SK-N-SH treated with all-trans-retinoic acid at 6 μM for 48 hours (cell line): ENCODE results near the gene ITPR2.

Experiments
- ATAC-seq: fragments of 200-7000 bp; cut with Tn5 transposase; 3 replicates; pipeline ENCODE4 v1.9.1; 2020; ENCODE audit warnings: mild to moderate bottlenecking, moderate library complexity
- ARNTL ChIP-seq: fragments of 450-650 bp; formaldehyde crosslinking; IDR thresholded peaks from 2 replicates; pipeline ENCODE4 v1.5.0; 2020; ENCODE audit warnings: low read depth, mild to moderate bottlenecking, moderate library complexity, borderline replicate concordance
- BACH2 ChIP-seq: fragments of 250-450 bp; sonication (Bioruptor Pico); IDR thresholded peaks from 2 replicates; pipeline ENCODE4 v1.9.0; 2021; ENCODE audit warnings: mild to moderate bottlenecking, borderline replicate concordance
- CREB5 ChIP-seq: fragments of 250-450 bp; sonication (Bioruptor Pico); IDR thresholded peaks from 2 replicates; pipeline ENCODE4 v1.5.1; 2020; ENCODE audit warnings: low read depth, mild to moderate bottlenecking, moderate library complexity
- CSDC2 ChIP-seq: fragments of 250-450 bp; sonication (Bioruptor Pico); IDR thresholded peaks from 2 replicates; pipeline ENCODE4 v1.5.0; 2020; ENCODE audit warnings: mild to moderate bottlenecking, moderate library complexity
- CSRNP3 ChIP-seq: fragments of 250-450 bp; sonication (Bioruptor Pico); IDR thresholded peaks from 2 replicates; pipeline ENCODE4 v1.5.1; 2021; ENCODE audit warnings: mild to moderate bottlenecking, moderate library complexity
- ESRRG ChIP-seq: fragments of 250-450 bp; sonication (Bioruptor Pico); IDR thresholded peaks from 2 replicates; pipeline ENCODE4 v1.6.1; 2021; ENCODE audit warnings: mild to moderate bottlenecking
- OSR1 ChIP-seq: fragments of 250-450 bp; sonication (Bioruptor Pico); IDR thresholded peaks from 2 replicates; pipeline ENCODE4 v1.8.0; 2022; ENCODE audit warnings: moderate library complexity, mild to moderate bottlenecking, inconsistent platforms
- PPARA ChIP-seq: fragments of 250-450 bp; sonication (Bioruptor Pico); IDR thresholded peaks from 2 replicates; pipeline ENCODE4 v1.5.0; 2020; ENCODE audit warnings: mild to moderate bottlenecking, borderline replicate concordance
- RARB ChIP-seq: fragments of 250-450 bp; sonication (Bioruptor Pico); IDR thresholded peaks from 2 replicates; pipeline ENCODE4 v1.8.0; 2021; ENCODE audit warnings: mild to moderate bottlenecking, moderate library complexity
- SNAI2 ChIP-seq: fragments of 250-450 bp; sonication (Bioruptor Pico); IDR thresholded peaks from 2 replicates; pipeline ENCODE4 v1.5.0; 2020; ENCODE audit warnings: mild to moderate bottlenecking, moderate library complexity
- TOX ChIP-seq: fragments of 250-450 bp; sonication (Bioruptor Pico); IDR thresholded peaks from 2 replicates; pipeline ENCODE4 v1.8.0; 2021; ENCODE audit warnings: mild to moderate bottlenecking, moderate library complexity, borderline replicate concordance
- TSHZ2 ChIP-seq: fragments of 250-450 bp; sonication (Bioruptor Pico); IDR thresholded peaks from 2 replicates; pipeline ENCODE4 v1.5.0; 2020; ENCODE audit warnings: mild to moderate bottlenecking, moderate library complexity
- ZC3H10 ChIP-seq: fragments of 250-450 bp; sonication (Bioruptor Pico); IDR thresholded peaks from 2 replicates; pipeline ENCODE4 v1.5.1; 2021; ENCODE audit warnings: mild to moderate bottlenecking, moderate library complexity
- ZFP3 ChIP-seq: fragments of 250-450 bp; sonication (Bioruptor Pico); IDR thresholded peaks from 2 replicates; pipeline ENCODE4 v1.5.0; 2020; ENCODE audit warnings: mild to moderate bottlenecking, moderate library complexity
- ZFP30 ChIP-seq: fragments of 450-650 bp; formaldehyde crosslinking; IDR thresholded peaks from 2 replicates; pipeline ENCODE4 v1.5.0; 2022; ENCODE audit warnings: mild to moderate bottlenecking, moderate library complexity
- ZNF565 ChIP-seq: fragments of 450-650 bp; formaldehyde crosslinking; conservative IDR thresholded peaks from 2 replicates; pipeline ENCODE4 v1.5.0; 2020; ENCODE audit warnings: low read depth, mild to moderate bottlenecking, moderate library complexity
- TF ChIP-seq, protein P1 (sequence below): fragments of 250-450 bp; sonication (Bioruptor Pico); IDR thresholded peaks from 2 replicates; pipeline ENCODE4 v1.8.0; 2021; ENCODE audit warnings: low read depth, mild to moderate bottlenecking, moderate library complexity, borderline replicate concordance
- TF ChIP-seq, protein P2 (sequence below): fragments of 250-450 bp; sonication (Bioruptor Pico); IDR thresholded peaks from 2 replicates; pipeline ENCODE4 v1.8.0; 2020; ENCODE audit warnings: mild to moderate bottlenecking, moderate library complexity, borderline replicate concordance

The ITPR2 gene

DNA sequence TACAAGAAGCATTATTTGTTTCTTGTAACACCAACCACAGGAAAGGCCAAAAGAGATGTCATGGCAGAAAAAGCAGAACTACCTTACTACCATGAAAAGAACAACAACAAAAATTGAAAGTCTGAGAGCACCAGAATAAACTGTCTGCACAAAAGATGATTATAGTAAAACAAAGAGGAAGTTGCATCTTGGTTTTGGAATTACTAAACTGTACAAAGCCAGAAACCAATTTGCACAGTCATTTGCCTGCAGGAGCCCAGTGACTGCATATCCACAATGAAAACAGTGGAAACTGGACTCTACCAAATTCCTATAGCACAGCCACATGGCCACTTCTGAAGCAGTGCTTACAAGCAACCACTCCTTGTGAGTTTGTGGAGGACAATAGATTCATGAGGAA, 361.4 kb downstream of the ITPR2 start:
- TF ChIP-seq ARNTL (CRISPR knock-in tag) = no peak
- TF ChIP-seq ZNF565 (CRISPR knock-in tag) = no peak
- TF ChIP-seq CSRNP3 = no peak
- TF ChIP-seq, protein P1, sequence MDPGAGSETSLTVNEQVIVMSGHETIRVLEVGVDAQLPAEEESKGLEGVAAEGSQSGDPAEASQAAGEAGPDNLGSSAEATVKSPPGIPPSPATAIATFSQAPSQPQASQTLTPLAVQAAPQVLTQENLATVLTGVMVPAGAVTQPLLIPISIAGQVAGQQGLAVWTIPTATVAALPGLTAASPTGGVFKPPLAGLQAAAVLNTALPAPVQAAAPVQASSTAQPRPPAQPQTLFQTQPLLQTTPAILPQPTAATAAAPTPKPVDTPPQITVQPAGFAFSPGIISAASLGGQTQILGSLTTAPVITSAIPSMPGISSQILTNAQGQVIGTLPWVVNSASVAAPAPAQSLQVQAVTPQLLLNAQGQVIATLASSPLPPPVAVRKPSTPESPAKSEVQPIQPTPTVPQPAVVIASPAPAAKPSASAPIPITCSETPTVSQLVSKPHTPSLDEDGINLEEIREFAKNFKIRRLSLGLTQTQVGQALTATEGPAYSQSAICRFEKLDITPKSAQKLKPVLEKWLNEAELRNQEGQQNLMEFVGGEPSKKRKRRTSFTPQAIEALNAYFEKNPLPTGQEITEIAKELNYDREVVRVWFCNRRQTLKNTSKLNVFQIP (CRISPR knock-in tag) = no peak
- no peak for TF ChIP-seq RARB (CRISPR knock-in tag)
- TF ChIP-seq ESRRG = no peak
- TF ChIP-seq CSDC2 (CRISPR knock-in tag) = no peak
- no peak for TF ChIP-seq ZFP30 (CRISPR knock-in tag)
- TF ChIP-seq CREB5 (CRISPR knock-in tag) = no peak
- TF ChIP-seq TSHZ2 (CRISPR knock-in tag) = no peak
- no peak for TF ChIP-seq ZC3H10 (CRISPR knock-in tag)
- TF ChIP-seq, protein P2, sequence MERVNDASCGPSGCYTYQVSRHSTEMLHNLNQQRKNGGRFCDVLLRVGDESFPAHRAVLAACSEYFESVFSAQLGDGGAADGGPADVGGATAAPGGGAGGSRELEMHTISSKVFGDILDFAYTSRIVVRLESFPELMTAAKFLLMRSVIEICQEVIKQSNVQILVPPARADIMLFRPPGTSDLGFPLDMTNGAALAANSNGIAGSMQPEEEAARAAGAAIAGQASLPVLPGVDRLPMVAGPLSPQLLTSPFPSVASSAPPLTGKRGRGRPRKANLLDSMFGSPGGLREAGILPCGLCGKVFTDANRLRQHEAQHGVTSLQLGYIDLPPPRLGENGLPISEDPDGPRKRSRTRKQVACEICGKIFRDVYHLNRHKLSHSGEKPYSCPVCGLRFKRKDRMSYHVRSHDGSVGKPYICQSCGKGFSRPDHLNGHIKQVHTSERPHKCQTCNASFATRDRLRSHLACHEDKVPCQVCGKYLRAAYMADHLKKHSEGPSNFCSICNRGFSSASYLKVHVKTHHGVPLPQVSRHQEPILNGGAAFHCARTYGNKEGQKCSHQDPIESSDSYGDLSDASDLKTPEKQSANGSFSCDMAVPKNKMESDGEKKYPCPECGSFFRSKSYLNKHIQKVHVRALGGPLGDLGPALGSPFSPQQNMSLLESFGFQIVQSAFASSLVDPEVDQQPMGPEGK (CRISPR knock-in tag) = no peak
- no peak for TF ChIP-seq BACH2 (CRISPR knock-in tag)
- TF ChIP-seq SNAI2 (CRISPR knock-in tag) = no peak
- TF ChIP-seq PPARA = no peak
- no peak for ATAC-seq

GRCh38 chr12:26469421-26470180, 363.4 kb downstream of the ITPR2 start:
- ATAC-seq = no peak
- TF ChIP-seq TOX = no peak
- no peak for TF ChIP-seq SNAI2 (CRISPR knock-in tag)
- no peak for TF ChIP-seq ZNF565 (CRISPR knock-in tag)
- TF ChIP-seq OSR1 (CRISPR knock-in tag) = no peak
- no peak for TF ChIP-seq ZFP3 (CRISPR knock-in tag)

- no peak for ATAC-seq
- TF ChIP-seq TSHZ2 (CRISPR knock-in tag) = no peak
Measured at GRCh38 chr12:26467351-26467750, 365.6 kb downstream of the ITPR2 start.
